22Rv1 (cell line): ENCODE data around the gene MAGI3.
"Not testable (repeated sequence)": the region's sequence is repeated elsewhere in the genome, so short reads cannot be mapped to it uniquely, and the experiment has no call there.

ENCODE experiments used
- ZFX ChIP-seq: fragments of 450-650 bp; IDR thresholded peaks from 2 replicates; pipeline ENCODE4 v1.6.1; 2017; ENCODE audit warnings: antibody characterized with exemption, borderline replicate concordance
- TF ChIP-seq, protein P1 (sequence below): fragments of 450-650 bp; IDR thresholded peaks from 2 replicates; pipeline ENCODE4 v1.5.1; 2017; ENCODE audit warnings: mild to moderate bottlenecking

DNA sequence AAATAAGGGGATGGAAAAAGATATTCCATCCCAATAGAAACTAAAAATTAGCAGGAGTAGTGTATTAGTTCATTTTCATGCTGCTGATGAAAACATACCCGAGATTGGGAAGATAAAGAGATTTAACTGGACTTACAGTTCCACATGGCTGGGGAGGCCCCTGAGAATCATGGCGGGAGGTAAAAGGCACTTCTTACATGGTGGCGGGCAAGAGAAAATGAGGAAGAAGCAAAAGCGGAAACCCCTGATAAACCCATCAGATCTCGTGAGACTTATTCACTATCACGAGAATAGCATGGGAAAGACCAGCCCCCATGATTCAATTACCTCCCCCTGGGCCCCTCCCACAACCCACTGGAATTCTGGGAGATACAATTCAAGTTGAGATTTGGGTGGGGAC is 327.2 kb downstream of the MAGI3 start:
- TF ChIP-seq, protein P1, sequence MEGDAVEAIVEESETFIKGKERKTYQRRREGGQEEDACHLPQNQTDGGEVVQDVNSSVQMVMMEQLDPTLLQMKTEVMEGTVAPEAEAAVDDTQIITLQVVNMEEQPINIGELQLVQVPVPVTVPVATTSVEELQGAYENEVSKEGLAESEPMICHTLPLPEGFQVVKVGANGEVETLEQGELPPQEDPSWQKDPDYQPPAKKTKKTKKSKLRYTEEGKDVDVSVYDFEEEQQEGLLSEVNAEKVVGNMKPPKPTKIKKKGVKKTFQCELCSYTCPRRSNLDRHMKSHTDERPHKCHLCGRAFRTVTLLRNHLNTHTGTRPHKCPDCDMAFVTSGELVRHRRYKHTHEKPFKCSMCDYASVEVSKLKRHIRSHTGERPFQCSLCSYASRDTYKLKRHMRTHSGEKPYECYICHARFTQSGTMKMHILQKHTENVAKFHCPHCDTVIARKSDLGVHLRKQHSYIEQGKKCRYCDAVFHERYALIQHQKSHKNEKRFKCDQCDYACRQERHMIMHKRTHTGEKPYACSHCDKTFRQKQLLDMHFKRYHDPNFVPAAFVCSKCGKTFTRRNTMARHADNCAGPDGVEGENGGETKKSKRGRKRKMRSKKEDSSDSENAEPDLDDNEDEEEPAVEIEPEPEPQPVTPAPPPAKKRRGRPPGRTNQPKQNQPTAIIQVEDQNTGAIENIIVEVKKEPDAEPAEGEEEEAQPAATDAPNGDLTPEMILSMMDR, result not testable (repeated sequence)
- TF ChIP-seq ZFX, result not testable (repeated sequence)
